GM12878 (cell line): ENCODE measurements around the gene CES4A. TPM values are rescaled to one million over a fixed set of nuclear protein-coding genes. Genes with fewer than 3 reads are reported as not detected.

Source experiments
- ATAC-seq: fragments of 200-7000 bp; cut with Tn5 transposase; 3 replicates; pipeline ENCODE4 v1.9.1; 2020; ENCODE audit warnings: mild to moderate bottlenecking, moderate library complexity
- BruUV-seq: library from RNA; stranded (reverse); fragments of 400-500 nt; replicated peaks from 2 replicates; lab custom pipeline; 2021; lab: Mats Ljungman, UMichigan
- CTCF ChIA-PET: fragments of 300-600 bp; sonication (Branson Sonifier 250); formaldehyde crosslinking; extraction: SDS; loops from one replicate; lab custom pipeline; 2021; ENCODE audit warnings: inconsistent platforms; lab: Yijun Ruan, JAX
- POLR2A ChIA-PET: fragments of 350-600 bp; formaldehyde crosslinking; extraction: SDS; loops from one replicate; lab custom pipeline; 2021; ENCODE audit warnings: inconsistent platforms; lab: Charles Lee
- RAD21 ChIA-PET: fragments of 300-600 bp; sonication (Branson Sonifier 250); formaldehyde crosslinking; loops from one replicate; lab custom pipeline; 2023; ENCODE audit warnings: antibody characterized with exemption; ENCODE audit not compliant: unreplicated experiment; lab: Charles Lee
- SMC1A ChIA-PET: fragments of 300-600 bp; sonication (Branson Sonifier 250); formaldehyde crosslinking; loops from one replicate; lab custom pipeline; 2023; ENCODE audit not compliant: unreplicated experiment, uncharacterized antibody; lab: Charles Lee
- DNase-seq: peaks from one replicate; pipeline ENCODE4 v3.0.0-alpha.2; 2011; ENCODE audit warnings: low read depth, low spot score
- FAIRE-seq: peaks from 3 replicates; lab custom pipeline; 2011; peaks lifted over from hg19 to GRCh38; lab: Jason Lieb, UNC
- H2AFZ ChIP-seq: 2 replicates; pipeline ENCODE4 v1.6.0; 2011; ENCODE audit warnings: low read depth, low read length, control low read depth; ENCODE audit not compliant: control insufficient read depth
- H3K27ac ChIP-seq: 2 replicates; pipeline ENCODE4 v1.5.1; 2011; ENCODE audit warnings: control low read depth; ENCODE audit not compliant: control insufficient read depth, insufficient read depth
- H3K27me3 ChIP-seq, 2 experiments: replicated peaks in 1 of 2; 2 replicates each; pipeline versions ENCODE4 v1.6.0 to v1.6.1; 2011; ENCODE audit warnings: low read length in 1 of 2; ENCODE audit not compliant: control insufficient read depth in 2 of 2, insufficient read depth in 2 of 2
- H3K36me3 ChIP-seq, 2 experiments: 2 replicates each; pipeline ENCODE4 v1.5.1; 2011; ENCODE audit warnings: low read length in 1 of 2; ENCODE audit not compliant: control insufficient read depth in 2 of 2, insufficient read depth in 2 of 2
- H3K4me1 ChIP-seq: 2 replicates; pipeline ENCODE4 v1.6.1; 2011; ENCODE audit warnings: mild to moderate bottlenecking, low read length, moderate library complexity, mixed read lengths; ENCODE audit not compliant: control insufficient read depth, insufficient read depth
- H3K4me2 ChIP-seq: 2 replicates; pipeline ENCODE4 v1.6.0; 2011; ENCODE audit warnings: control low read depth; ENCODE audit not compliant: control insufficient read depth, insufficient read depth
- H3K4me3 ChIP-seq: fragments of 200-600 bp; sonication (generic); 2 replicates; pipeline ENCODE4 v1.5.1; 2016
- H3K79me2 ChIP-seq: 2 replicates; pipeline ENCODE4 v1.6.0; 2011; ENCODE audit warnings: low read length; ENCODE audit not compliant: control insufficient read depth, insufficient read depth
- H3K9ac ChIP-seq: 2 replicates; pipeline ENCODE4 v1.8.0; 2011; ENCODE audit warnings: low read length, control low read depth, mixed read lengths; ENCODE audit not compliant: control insufficient read depth, insufficient read depth
- H3K9me3 ChIP-seq: replicated peaks from 3 replicates; pipeline ENCODE4 v1.5.1; 2011; ENCODE audit warnings: mild to moderate bottlenecking, low read length; ENCODE audit not compliant: control insufficient read depth, insufficient read depth
- H4K20me1 ChIP-seq: 2 replicates; pipeline ENCODE4 v1.6.0; 2011; ENCODE audit not compliant: control insufficient read depth, insufficient read depth
- E2F4 ChIP-seq: IDR thresholded peaks from 2 replicates; pipeline ENCODE4 v1.6.1; 2012; ENCODE audit warnings: low read depth, low read length, improper control_type of control experiment
- ESRRA ChIP-seq: IDR thresholded peaks from 2 replicates; pipeline ENCODE4 v1.6.1; 2012; ENCODE audit warnings: mild to moderate bottlenecking, low read length, improper control_type of control experiment
- ETV6 ChIP-seq, 2 experiments: fragments of 450-650 bp in 1 of 2; IDR thresholded peaks in 1 of 2; conservative IDR thresholded peaks in 1 of 2; 2 replicates each; pipeline ENCODE4 v1.6.1; 2014; ENCODE audit warnings: antibody characterized with exemption in 1 of 2, borderline replicate concordance in 1 of 2, low read depth in 1 of 2, mild to moderate bottlenecking in 1 of 2, moderate library complexity in 1 of 2
- FOXK2 ChIP-seq: fragments of 450-650 bp; IDR thresholded peaks from 2 replicates; pipeline ENCODE4 v1.6.1; 2017; ENCODE audit warnings: mild to moderate bottlenecking, moderate library complexity
- GATAD2B ChIP-seq: fragments of 450-650 bp; conservative IDR thresholded peaks from 2 replicates; pipeline ENCODE4 v1.6.1; 2017; ENCODE audit warnings: low read depth, mild to moderate bottlenecking, moderate library complexity
- HDGF ChIP-seq: fragments of 450-650 bp; IDR thresholded peaks from 2 replicates; pipeline ENCODE4 v1.6.1; 2016; ENCODE audit warnings: antibody characterized with exemption
- MAX ChIP-seq: IDR thresholded peaks from 2 replicates; pipeline ENCODE4 v1.6.1; 2012; ENCODE audit warnings: low read depth, low read length, improper control_type of control experiment
- NFYB ChIP-seq: IDR thresholded peaks from 2 replicates; pipeline ENCODE4 v1.6.1; 2011; ENCODE audit warnings: low read depth, mild to moderate bottlenecking, low read length, improper control_type of control experiment, moderate library complexity; ENCODE audit not compliant: insufficient read depth
- POU2F2 ChIP-seq: IDR thresholded peaks from 3 replicates; pipeline ENCODE4 v1.6.1; 2011; ENCODE audit warnings: low read depth, mild to moderate bottlenecking, low read length, borderline replicate concordance
- RAD51 ChIP-seq: fragments of 450-650 bp; IDR thresholded peaks from 2 replicates; pipeline ENCODE4 v1.6.1; 2016; ENCODE audit warnings: moderate library complexity, mild to moderate bottlenecking, inconsistent platforms
- YY1 ChIP-seq: IDR thresholded peaks from 2 replicates; pipeline ENCODE4 v1.6.1; 2011; ENCODE audit warnings: low read depth, mild to moderate bottlenecking, low read length
- ZNF687 ChIP-seq: fragments of 450-650 bp; IDR thresholded peaks from 2 replicates; pipeline ENCODE4 v1.6.1; 2017; ENCODE audit warnings: mild to moderate bottlenecking, moderate library complexity
- ZZZ3 ChIP-seq: IDR thresholded peaks from 2 replicates; pipeline ENCODE4 v1.6.1; 2011; ENCODE audit warnings: low read depth; ENCODE audit not compliant: control insufficient read depth, insufficient read length
- WGBS: methylation state at CpG from one replicate; pipeline ENCODE4 v1.1.6; 2016; ENCODE audit warnings: low lambda C conversion rate; ENCODE audit not compliant: insufficient replicate concordance, insufficient coverage; ENCODE audit errors: missing lambda C conversion rate; 5-methylcytosine and 5-hydroxymethylcytosine counted together
- in situ Hi-C: fragments of 300-500 bp; cut with MboI; formaldehyde crosslinking; loops from 9 replicates; pipeline ENCODE4 v1.14.3; 2018; ENCODE audit warnings: mixed read lengths
- intact Hi-C: fragments of 100-400 bp; cut with micrococcal nuclease; formaldehyde crosslinking; loops from one replicate; pipeline ENCODE4 v1.14.2; 2022; ENCODE audit not compliant: unreplicated experiment
- polyA plus RNA-seq, 11 experiments: library from polyadenylated mRNA; depleted of rRNA in 4 of 11; unstranded in 6 of 11; stranded (reverse) in 5 of 11; fragments of >200 nt; fragmentation: Nextera tagmentation in 4 of 11; fragmentation: Illumina TruSeq in 1 of 11; extraction: Ambion mirVana in 4 of 11; extraction: Trizol in 1 of 11; gene quantifications; 1 replicate in 1 of 11; 2 replicates in 10 of 11; pipeline versions ENCODE4 v1.2.1 to v1.2.3, GENCODE V29; 2011 to 2016; ENCODE audit warnings: inconsistent platforms in 2 of 11, missing spikeins in 2 of 11, low read depth in 1 of 11
- total RNA-seq, 4 experiments: library from RNA; depleted of rRNA in 3 of 4; stranded (reverse); fragments of >200 nt in 3 of 4; fragmentation: Illumina TruSeq in 1 of 4; extraction: Trizol in 1 of 4; gene quantifications; 2 replicates each; pipeline versions ENCODE4 v1.2.1 to v1.2.3, GENCODE V29; 2013 to 2021

The CES4A gene
- total and polyA plus RNA-seq, 10 of the 15 experiments (the other 5 are each of a cell fraction or from before 2014, with no cell fraction given) = 0.05 to 5.0 (median 2.1) TPM

GRCh38 chr16:66975302-66975893, 13.0 kb upstream of the CES4A start (continued):
- no peak for TF ChIP-seq HDGF
- TF ChIP-seq, all 136 proteins: peak for 0

GRCh38 chr16:66976746-66977145, 11.6 kb upstream of the CES4A start:
- CTCF ChIA-PET = interaction anchor here (0.9 to 2.5 kb wide), 11 partner anchors 11 to 216 kb away, joined by 3 to 13 read pairs (median 5); partner anchors contain the start of gene CES3
- no peak overlapping the region for H2AFZ ChIP-seq
- ATAC-seq (no peak), FAIRE-seq (no peak), DNase-seq (no peak)
- no peaks in the 10 kb centered on the region for H3K36me3 ChIP-seq
- BruUV-seq = no TSS peak
- TF ChIP-seq ESRRA (no peak), HDGF (no peak), ZZZ3 (no peak), GATAD2B (no peak), ETV6 (conservative IDR thresholded peaks at IDR 0.05 in 1 of 2, IDR thresholded peaks at IDR 0.05 in 1 of 2; ENCODE audit: borderline replicate concordance in 1 of 2, low read depth in 1 of 2) (no peak), YY1 (no peak), FOXK2 (no peak), MAX (no peak), RAD51 (no peak), E2F4 (no peak), NFYB (no peak), ZNF687 (no peak), POU2F2 (no peak)
- intact Hi-C loops (loop anchor here (1.0 to 5.0 kb wide), 5 partner anchors 22 to 209 kb away; no protein-coding TSS in a partner anchor), in situ Hi-C loops (loop anchor here (10.0 to 25.0 kb wide), 2 partner anchors 178 to 436 kb away; partner anchors contain the start of genes B3GNT9, FBXL8, TRADD and ZDHHC1)
- H3K4me1 ChIP-seq = peaks cover 3% of the 10 kb centered on the region; the same call in 1 of the 2 replicates
- H3K27ac ChIP-seq = no peak overlapping the region
- no peaks in the 10 kb centered on the region for H3K79me2 ChIP-seq
- SMC1A ChIA-PET = interaction anchor here (1.8 to 2.9 kb wide), 3 partner anchors 23 to 125 kb away, joined by 5 to 9 read pairs (median 6); no protein-coding TSS in a partner anchor
- H3K9me3 ChIP-seq = no peaks in the 10 kb centered on the region
- RAD21 ChIA-PET = interaction anchor here (0.5 to 1.0 kb wide), 4 partner anchors 11 to 362 kb away, joined by 3 to 5 read pairs (median 3); no protein-coding TSS in a partner anchor
- POLR2A ChIA-PET = interaction anchor here (0.6 kb wide), 1 partner anchor 301 kb away, joined by 5 read pairs; no protein-coding TSS in a partner anchor
- H3K27me3 ChIP-seq = no peaks in the 10 kb centered on the region
- no peak overlapping the region for H3K9ac ChIP-seq
- H3K4me3 ChIP-seq = no peak overlapping the region
- H3K4me2 ChIP-seq = no peak overlapping the region
- WGBS = 50% methylated on average over 13 of the region's 13 CpGs
- H4K20me1 ChIP-seq = no peaks in the 10 kb centered on the region
